Measurements from ENCODE around the gene KRT13. TPM values are rescaled to one million over a fixed set of nuclear protein-coding genes. Genes with fewer than 3 reads are reported as not detected.

KRT13 gene
- total RNA-seq, 2 donors from 2014 or later = not detected

DNA sequence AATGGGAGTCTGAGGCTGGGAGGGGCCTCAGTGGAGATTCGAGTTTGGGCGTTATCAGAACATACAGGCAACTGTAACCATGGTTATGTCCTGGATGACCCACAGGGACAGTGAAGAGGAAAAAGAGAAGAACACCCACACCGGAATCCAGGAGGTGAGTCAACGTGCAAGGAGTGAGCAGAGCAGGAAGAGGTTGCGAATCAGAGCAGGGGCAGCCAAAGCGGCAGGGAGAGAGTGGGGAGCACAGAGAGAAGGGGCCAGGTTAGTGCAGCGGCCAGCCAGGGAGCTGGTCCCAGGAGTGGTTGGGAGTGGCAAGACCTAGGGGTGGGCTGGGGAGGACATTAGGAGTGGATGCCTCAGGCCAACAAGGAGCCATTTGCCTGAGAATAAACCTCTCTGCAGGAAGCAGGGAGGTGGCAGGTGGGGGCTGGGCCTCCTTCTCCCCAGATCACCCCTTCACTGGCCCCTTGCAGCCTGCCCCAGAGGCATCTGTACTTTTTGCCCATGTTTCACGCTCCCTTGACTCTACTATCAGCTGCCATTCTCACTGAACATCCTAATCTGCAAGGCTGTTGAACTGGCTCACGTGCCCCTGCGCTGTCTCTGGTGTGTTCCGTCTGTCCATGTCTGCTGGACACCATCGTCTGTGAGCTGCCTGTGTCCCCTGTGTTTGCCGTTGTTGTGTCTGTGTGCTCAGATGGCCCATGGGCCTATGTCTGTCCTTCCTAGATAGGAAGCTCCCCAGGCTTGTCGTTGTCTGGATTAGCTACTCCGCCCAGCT lies 5.1 kb downstream of the KRT13 start:
- no peaks in the 10 kb centered on the region for H3K36me3 ChIP-seq (ENCODE audit: control insufficient read depth, insufficient read depth, low read length)
- Mint-ChIP-seq H3K4me3 (no peak overlapping the region), H3K27ac (peak overlapping the region; percentile 14), H3K36me3 (ENCODE audit: low read depth) (no peaks in the 10 kb centered on the region), H3K27me3 (ENCODE audit: insufficient read depth) (peaks cover 3% of the 10 kb centered on the region), H3K4me1 (peaks cover 19% of the 10 kb centered on the region), H3K9me3 (no peaks in the 10 kb centered on the region)
- WGBS, 2 experiments (ENCODE audit: insufficient coverage in 1 of 2, insufficient read length in 1 of 2) = 83 to 87% methylated on average over 13 to 15 of the region's 15 CpGs
- no peaks in the 10 kb centered on the region for H3K9me3 ChIP-seq (ENCODE audit: control insufficient read depth, low read length)
- H3K27ac ChIP-seq (ENCODE audit: low read depth, low read length) = no peak overlapping the region
- TF ChIP-seq CTCF (conservative IDR thresholded peaks at IDR 0.05) = no peak
- H3K27me3 ChIP-seq (ENCODE audit: control insufficient read depth, insufficient read depth, low read length, poor library complexity, severe bottlenecking) = no peaks in the 10 kb centered on the region
- no peak overlapping the region for H3K4me3 ChIP-seq (ENCODE audit: low read length)
- H3K4me1 ChIP-seq (ENCODE audit: control insufficient read depth, insufficient read depth, low read length) = no peaks in the 10 kb centered on the region
- no peak overlapping the region for H3K9ac ChIP-seq (ENCODE audit: extremely low read depth, low read length, poor library complexity, severe bottlenecking)
- DNase-seq = peak; percentile 67

- H3K9ac ChIP-seq (ENCODE audit: extremely low read depth, low read length, poor library complexity, severe bottlenecking) = no peak overlapping the region
- no peak for DNase-seq
- no peaks in the 10 kb centered on the region for H3K27me3 ChIP-seq (ENCODE audit: control insufficient read depth, insufficient read depth, low read length, poor library complexity, severe bottlenecking)
- H3K4me3 ChIP-seq (ENCODE audit: low read length) = no peak overlapping the region
- Mint-ChIP-seq H3K27ac (no peak overlapping the region), H3K9me3 (no peaks in the 10 kb centered on the region), H3K27me3 (ENCODE audit: insufficient read depth) (peaks cover 3% of the 10 kb centered on the region), H3K4me3 (no peak overlapping the region), H3K4me1 (peaks cover 19% of the 10 kb centered on the region), H3K36me3 (ENCODE audit: low read depth) (no peaks in the 10 kb centered on the region)
- H3K9me3 ChIP-seq (ENCODE audit: control insufficient read depth, low read length) = no peaks in the 10 kb centered on the region
- no peaks in the 10 kb centered on the region for H3K4me1 ChIP-seq (ENCODE audit: control insufficient read depth, insufficient read depth, low read length)
- WGBS, 2 experiments (ENCODE audit: insufficient coverage in 1 of 2, insufficient read length in 1 of 2) = 90% methylated on average over 4 to 5 of the region's 5 CpGs
- no peak overlapping the region for H3K27ac ChIP-seq (ENCODE audit: low read depth, low read length)
- no peaks in the 10 kb centered on the region for H3K36me3 ChIP-seq (ENCODE audit: control insufficient read depth, insufficient read depth, low read length)
- TF ChIP-seq CTCF (conservative IDR thresholded peaks at IDR 0.05) = no peak
Measured at GRCh38 chr17:41499714-41500113, 5.7 kb downstream of the KRT13 start.

GRCh38 chr17:41498276-41498675 lies 7.1 kb downstream of the KRT13 start:
- WGBS, 2 experiments (ENCODE audit: insufficient coverage in 1 of 2, insufficient read length in 1 of 2) = 88 to 89% methylated on average over 6 of the region's 6 CpGs
- Histone ChIP-seq H3K27ac (ENCODE audit: low read depth, low read length) (no peak overlapping the region), H3K9me3 (ENCODE audit: control insufficient read depth, low read length) (no peaks in the 10 kb centered on the region), H3K4me1 (ENCODE audit: control insufficient read depth, insufficient read depth, low read length) (no peaks in the 10 kb centered on the region), H3K36me3 (ENCODE audit: control insufficient read depth, insufficient read depth, low read length) (no peaks in the 10 kb centered on the region), H3K9ac (ENCODE audit: extremely low read depth, low read length, poor library complexity, severe bottlenecking) (no peak overlapping the region), H3K27me3 (ENCODE audit: control insufficient read depth, insufficient read depth, low read length, poor library complexity, severe bottlenecking) (no peaks in the 10 kb centered on the region), H3K4me3 (ENCODE audit: low read length) (no peak overlapping the region)
- peaks cover 19% of the 10 kb centered on the region for H3K4me1 Mint-ChIP-seq
- TF ChIP-seq CTCF (conservative IDR thresholded peaks at IDR 0.05) = no peak
- DNase-seq = no peak
- H3K27ac Mint-ChIP-seq = no peak overlapping the region
- H3K9me3 Mint-ChIP-seq = no peaks in the 10 kb centered on the region
- H3K27me3 Mint-ChIP-seq (ENCODE audit: insufficient read depth) = peaks cover 10% of the 10 kb centered on the region
- no peak overlapping the region for H3K4me3 Mint-ChIP-seq
- no peaks in the 10 kb centered on the region for H3K36me3 Mint-ChIP-seq (ENCODE audit: low read depth)
